ENCODE results near the gene RBMS3. TPM values are rescaled to one million over a fixed set of nuclear protein-coding genes. Genes with fewer than 3 reads are reported as not detected.

The RBMS3 gene
- total RNA-seq, 1 donor from 2014 or later, result 47.6 TPM

DNA sequence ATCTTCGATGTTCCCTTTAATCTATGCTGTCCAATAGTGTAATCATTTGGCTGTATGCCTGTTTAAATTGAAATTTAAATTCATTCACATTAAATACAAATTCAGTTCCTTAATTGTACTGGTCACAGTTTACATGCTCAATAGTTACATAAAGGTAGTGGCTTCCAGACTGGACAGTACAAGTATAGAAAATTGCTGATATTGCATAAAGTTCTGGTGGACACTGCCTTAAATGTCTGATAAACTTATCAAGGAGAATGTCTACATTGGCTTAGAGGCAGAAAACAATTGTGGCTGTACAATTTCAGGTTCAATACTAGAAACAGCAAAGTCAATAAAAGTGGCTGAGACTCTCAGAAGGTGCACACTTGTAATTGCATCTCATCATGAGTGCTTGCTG, 365.2 kb downstream of the RBMS3 start:
- H3K27ac Mint-ChIP-seq (ENCODE audit: unreplicated experiment), result no peak overlapping the region
- H3K9me3 Mint-ChIP-seq (ENCODE audit: low read depth), result no peaks in the 10 kb centered on the region
- no peak for TF ChIP-seq CTCF (IDR thresholded peaks at IDR 0.05)
- no peak overlapping the region for H3K4me3 Mint-ChIP-seq (ENCODE audit: unreplicated experiment)
- no peaks in the 10 kb centered on the region for H3K36me3 Mint-ChIP-seq (ENCODE audit: low read depth)
- peaks cover 51% of the 10 kb centered on the region for H3K4me1 Mint-ChIP-seq (ENCODE audit: low read depth)
- no peaks in the 10 kb centered on the region for H3K27me3 Mint-ChIP-seq (ENCODE audit: low read depth)
- no peak for DNase-seq (ENCODE audit: low spot score)

- Mint-ChIP-seq H3K36me3 (ENCODE audit: low read depth) (no peaks in the 10 kb centered on the region), H3K4me3 (ENCODE audit: unreplicated experiment) (no peak overlapping the region)
These were observed 369.1 kb downstream of the RBMS3 start for GRCh38 chr3:29649815-29650547.

DNA sequence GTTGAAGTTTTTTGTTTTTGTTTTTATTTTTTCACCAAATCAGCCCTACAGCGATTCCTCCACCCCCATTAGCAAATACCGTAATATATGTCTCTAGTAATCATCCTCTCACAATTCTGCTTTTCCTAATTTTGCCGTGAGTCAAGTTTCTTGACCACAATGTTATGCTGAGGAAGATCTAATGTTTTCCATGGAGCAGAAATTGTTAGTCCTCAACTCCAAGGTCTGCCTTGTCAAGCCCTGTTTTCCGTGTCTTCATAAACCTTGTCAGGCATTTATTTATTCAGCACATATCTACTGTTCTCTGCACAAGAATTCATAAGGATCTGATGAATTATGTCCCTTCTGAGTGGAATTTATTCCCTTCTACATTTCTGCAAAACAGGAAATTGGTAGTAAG, 372.8 kb downstream of the RBMS3 start:
- no peak overlapping the region for H3K27ac Mint-ChIP-seq (ENCODE audit: unreplicated experiment)
- no peak for DNase-seq (ENCODE audit: low spot score)

More at GRCh38 chr3:29649815-29650547, 369.1 kb downstream of the RBMS3 start:
- no peaks in the 10 kb centered on the region for H3K27me3 Mint-ChIP-seq (ENCODE audit: low read depth)
- peaks cover 41% of the 10 kb centered on the region for H3K4me1 Mint-ChIP-seq (ENCODE audit: low read depth)
- H3K27ac Mint-ChIP-seq (ENCODE audit: unreplicated experiment), result peak overlapping the region; percentile 80
- no peak for DNase-seq (ENCODE audit: low spot score)
- no peaks in the 10 kb centered on the region for H3K9me3 Mint-ChIP-seq (ENCODE audit: low read depth)
- no peak for TF ChIP-seq CTCF (IDR thresholded peaks at IDR 0.05)

DNA sequence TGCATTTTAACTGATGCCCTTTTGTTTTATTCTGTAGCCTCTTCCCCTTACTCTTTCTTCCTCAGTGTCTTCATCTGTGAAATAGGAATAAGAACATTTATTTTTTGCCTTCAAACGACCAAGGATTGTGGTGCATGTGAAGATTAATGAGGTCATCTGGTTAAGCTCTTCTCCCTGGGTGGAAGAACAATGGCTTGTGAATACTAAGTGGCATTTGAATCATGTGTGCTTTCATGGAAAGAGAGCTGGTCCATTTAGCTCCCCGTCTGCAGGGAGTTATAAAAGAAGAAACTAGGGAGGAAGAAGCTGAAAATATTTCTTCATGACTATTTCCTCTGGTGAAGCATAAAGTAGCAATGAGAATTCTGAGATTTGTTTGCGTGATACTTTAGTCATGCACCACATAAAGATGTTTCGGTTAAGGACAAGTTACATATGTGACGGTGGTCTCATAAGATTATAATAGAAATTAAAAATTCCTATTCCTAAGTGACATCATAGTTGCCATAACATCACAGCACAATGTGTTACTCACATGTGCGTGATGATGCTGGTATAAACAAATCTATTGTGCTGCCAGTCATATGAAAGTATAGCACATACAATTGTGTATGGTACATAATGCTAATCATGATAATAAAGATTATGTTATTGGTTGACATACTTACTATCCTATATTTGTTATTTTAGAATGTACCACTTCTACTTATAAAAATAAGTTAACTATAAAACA, 374.3 kb downstream of the RBMS3 start:
- no peak for DNase-seq (ENCODE audit: low spot score)
- H3K27ac Mint-ChIP-seq (ENCODE audit: unreplicated experiment), result no peak overlapping the region
- peaks cover 40% of the 10 kb centered on the region for H3K4me1 Mint-ChIP-seq (ENCODE audit: low read depth)
- no peaks in the 10 kb centered on the region for H3K27me3 Mint-ChIP-seq (ENCODE audit: low read depth)
- no peaks in the 10 kb centered on the region for H3K9me3 Mint-ChIP-seq (ENCODE audit: low read depth)
- no peak overlapping the region for H3K4me3 Mint-ChIP-seq (ENCODE audit: unreplicated experiment)
- TF ChIP-seq CTCF (IDR thresholded peaks at IDR 0.05), result no peak
- peaks cover 2% of the 10 kb centered on the region for H3K36me3 Mint-ChIP-seq (ENCODE audit: low read depth)

More for the DNA sequence above, 372.8 kb downstream of the RBMS3 start:
- H3K27me3 Mint-ChIP-seq (ENCODE audit: low read depth), result no peaks in the 10 kb centered on the region
- no peaks in the 10 kb centered on the region for H3K9me3 Mint-ChIP-seq (ENCODE audit: low read depth)
- peaks cover 51% of the 10 kb centered on the region for H3K4me1 Mint-ChIP-seq (ENCODE audit: low read depth)
- H3K4me3 Mint-ChIP-seq (ENCODE audit: unreplicated experiment), result no peak overlapping the region
- peaks cover 1% of the 10 kb centered on the region for H3K36me3 Mint-ChIP-seq (ENCODE audit: low read depth)
- TF ChIP-seq CTCF (IDR thresholded peaks at IDR 0.05), result no peak

DNA sequence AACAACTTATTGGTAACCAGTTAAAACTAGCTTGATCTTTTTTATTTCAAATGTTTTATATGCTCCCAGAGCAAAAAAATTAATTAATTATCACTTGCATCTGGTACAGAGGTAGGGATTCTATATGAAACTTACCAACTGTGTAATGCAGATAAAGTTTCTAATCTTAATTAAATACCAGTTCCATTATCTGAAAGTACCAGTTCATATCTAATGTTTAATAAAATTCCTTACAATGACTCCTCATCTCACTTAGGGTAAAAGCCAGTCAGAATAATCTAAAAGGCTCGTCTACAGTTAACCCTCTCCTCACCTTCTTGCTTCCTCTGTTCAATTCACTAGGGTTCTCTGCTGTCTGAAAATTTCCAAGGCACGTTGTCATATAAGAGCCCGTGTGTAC, 384.8 kb downstream of the RBMS3 start:
- no peak for TF ChIP-seq CTCF (IDR thresholded peaks at IDR 0.05)
- Mint-ChIP-seq H3K36me3 (ENCODE audit: low read depth) (no peaks in the 10 kb centered on the region), H3K9me3 (ENCODE audit: low read depth) (no peaks in the 10 kb centered on the region), H3K27me3 (ENCODE audit: low read depth) (no peaks in the 10 kb centered on the region), H3K4me1 (ENCODE audit: low read depth) (no peaks in the 10 kb centered on the region), H3K27ac (ENCODE audit: unreplicated experiment) (no peak overlapping the region), H3K4me3 (ENCODE audit: unreplicated experiment) (no peak overlapping the region)
- no peak for DNase-seq (ENCODE audit: low spot score)
